Prostate gland (tissue), 2 donors: ENCODE measurements around the gene ECHS1. TPM values are rescaled to one million over a fixed set of nuclear protein-coding genes. Genes with fewer than 3 reads are reported as not detected.

ENCODE experiments used
- DNase-seq: peaks from one replicate; pipeline ENCODE4 v3.0.0-alpha.2; 2019; ENCODE audit warnings: low spot score
- H3K27ac ChIP-seq, 2 donors: fragments of 200-600 bp; sonication (generic); 2 replicates each; pipeline ENCODE4 v1.5.1; 2017 to 2019
- H3K27me3 ChIP-seq: fragments of 200-600 bp; sonication (generic); replicated peaks from 2 replicates; pipeline ENCODE4 v1.5.1; 2019; ENCODE audit not compliant: insufficient read depth
- H3K36me3 ChIP-seq, 2 donors: fragments of 200-600 bp; sonication (generic); 1 replicate in 1 of 2; 2 replicates in 1 of 2; pipeline versions ENCODE4 v1.5.1 to v1.8.1; 2017 to 2019
- H3K4me1 ChIP-seq: fragments of 200-600 bp; sonication (generic); replicated peaks from 2 replicates; pipeline ENCODE4 v1.5.1; 2019
- H3K4me3 ChIP-seq, 2 donors: fragments of 200-600 bp; sonication (generic); 2 replicates each; pipeline ENCODE4 v1.5.1; 2017 to 2019
- H3K9me3 ChIP-seq: fragments of 200-600 bp; sonication (generic); 2 replicates; pipeline ENCODE4 v1.5.1; 2017
- POLR2A ChIP-seq: fragments of 450-650 bp; IDR thresholded peaks from one replicate; pipeline ENCODE4 v1.6.1; 2016; ENCODE audit warnings: antibody characterized with exemption, mild to moderate bottlenecking
- POLR2AphosphoS5 ChIP-seq: sonication (generic); formaldehyde crosslinking; IDR thresholded peaks from one replicate; pipeline ENCODE4 v1.6.1; 2017; ENCODE audit warnings: antibody characterized with exemption
- WGBS: methylation state at CpG from one replicate; pipeline ENCODE4 v1.1.5; 2018; 5-methylcytosine and 5-hydroxymethylcytosine counted together
- intact Hi-C: fragments of 100-400 bp; cut with DNase I; formaldehyde crosslinking; loops from one replicate; pipeline ENCODE4 v1.14.2; 2022
- total RNA-seq, 2 donors: library from RNA; depleted of rRNA; stranded (reverse); fragments of >200 nt; gene quantifications; one replicate each; pipeline ENCODE4 v1.1.0, GENCODE V29; 2016
- TF ChIP-seq, protein P1 (sequence below), 4 experiments: fragments of 200-600 bp in 2 of 4; fragments of 450-650 bp in 2 of 4; sonication (generic) in 2 of 4; IDR thresholded peaks; 1 replicate in 3 of 4; 2 replicates in 1 of 4; pipeline ENCODE4 v1.5.1; 2016 to 2019; ENCODE audit warnings: antibody characterized with exemption in 4 of 4, mild to moderate bottlenecking in 2 of 4, moderate library complexity in 2 of 4

ECHS1 gene
- total RNA-seq, 2 donors from 2014 or later: 112 to 126 TPM

GRCh38 chr10:133336118-133336576, 37.0 kb downstream of the ECHS1 start:
- Histone ChIP-seq H3K27me3 (peaks cover 24% of the 10 kb centered on the region), H3K36me3 (no peaks in the 10 kb centered on the region), H3K4me1 (peaks cover 15% of the 10 kb centered on the region), H3K4me3 (peak overlapping the region; percentile 11 to 14), H3K27ac (no peak overlapping the region), H3K9me3 (no peaks in the 10 kb centered on the region)
- intact Hi-C loops: no loop called here
- 10% methylated on average over 9 of the region's 41 CpGs for WGBS
- TF ChIP-seq POLR2A (no peak), POLR2AphosphoS5 (no peak)
- TF ChIP-seq, protein P1, sequence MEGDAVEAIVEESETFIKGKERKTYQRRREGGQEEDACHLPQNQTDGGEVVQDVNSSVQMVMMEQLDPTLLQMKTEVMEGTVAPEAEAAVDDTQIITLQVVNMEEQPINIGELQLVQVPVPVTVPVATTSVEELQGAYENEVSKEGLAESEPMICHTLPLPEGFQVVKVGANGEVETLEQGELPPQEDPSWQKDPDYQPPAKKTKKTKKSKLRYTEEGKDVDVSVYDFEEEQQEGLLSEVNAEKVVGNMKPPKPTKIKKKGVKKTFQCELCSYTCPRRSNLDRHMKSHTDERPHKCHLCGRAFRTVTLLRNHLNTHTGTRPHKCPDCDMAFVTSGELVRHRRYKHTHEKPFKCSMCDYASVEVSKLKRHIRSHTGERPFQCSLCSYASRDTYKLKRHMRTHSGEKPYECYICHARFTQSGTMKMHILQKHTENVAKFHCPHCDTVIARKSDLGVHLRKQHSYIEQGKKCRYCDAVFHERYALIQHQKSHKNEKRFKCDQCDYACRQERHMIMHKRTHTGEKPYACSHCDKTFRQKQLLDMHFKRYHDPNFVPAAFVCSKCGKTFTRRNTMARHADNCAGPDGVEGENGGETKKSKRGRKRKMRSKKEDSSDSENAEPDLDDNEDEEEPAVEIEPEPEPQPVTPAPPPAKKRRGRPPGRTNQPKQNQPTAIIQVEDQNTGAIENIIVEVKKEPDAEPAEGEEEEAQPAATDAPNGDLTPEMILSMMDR (IDR thresholded peaks at IDR 0.05): no peak
- no peak for DNase-seq

DNA sequence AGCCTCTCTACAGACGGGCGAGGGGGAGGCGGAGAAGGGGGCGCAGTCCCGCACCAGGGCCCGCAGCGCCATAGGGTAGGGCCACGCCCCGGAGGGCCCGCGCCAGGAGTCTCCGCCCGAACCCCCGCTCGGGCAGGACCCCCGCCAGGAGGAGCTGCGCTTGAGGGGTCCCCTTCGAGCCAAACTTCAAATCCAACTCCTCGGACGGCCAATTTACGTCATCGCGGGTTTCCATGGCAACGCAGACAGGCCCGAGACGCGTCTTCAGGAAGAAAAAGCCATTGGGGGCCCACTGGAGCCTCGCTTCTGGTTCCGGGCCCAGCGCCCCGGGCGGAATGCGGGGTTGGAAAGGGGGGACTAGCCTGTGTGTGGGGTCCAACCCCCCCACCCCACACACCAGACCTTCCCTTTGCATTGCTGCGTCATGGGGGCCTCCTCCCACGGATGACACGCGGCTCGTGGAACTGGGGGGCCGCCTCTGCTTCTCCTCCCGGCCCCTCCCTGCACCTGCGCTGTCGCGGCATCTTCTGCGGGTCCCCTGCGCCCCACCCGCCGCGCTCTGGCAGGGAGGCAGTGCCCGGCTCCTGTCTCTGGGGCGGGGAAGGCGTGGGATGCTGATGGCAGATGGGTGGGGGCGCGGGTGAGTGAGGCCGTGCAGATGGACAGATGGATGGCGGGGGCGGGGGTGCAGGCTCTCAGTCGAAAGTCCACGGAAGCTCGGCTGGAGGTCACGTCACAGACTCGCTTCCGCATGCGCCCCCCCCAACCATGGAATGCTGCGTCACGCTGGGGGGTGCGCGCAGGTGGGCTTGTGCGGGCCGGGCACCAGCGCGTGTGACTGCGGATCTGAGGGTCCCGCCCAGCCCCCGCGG, 37.7 kb downstream of the ECHS1 start:
- TF ChIP-seq POLR2AphosphoS5: no peak
- Histone ChIP-seq H3K4me3 (peak overlapping the region; percentile 11 to 14), H3K27ac (no peak overlapping the region), H3K4me1 (peaks cover 15% of the 10 kb centered on the region), H3K36me3 (no peaks in the 10 kb centered on the region), H3K9me3 (no peaks in the 10 kb centered on the region), H3K27me3 (peaks cover 24% of the 10 kb centered on the region)
- no peak for DNase-seq
- intact Hi-C loops: no loop called here
- WGBS: under 1% methylated on average over 56 of the region's 75 CpGs

- intact Hi-C loops: loop anchor here (5.0 kb wide), 1 partner anchor 183 kb away; no protein-coding TSS in a partner anchor
- Histone ChIP-seq H3K27me3 (peaks cover 23% of the 10 kb centered on the region), H3K4me3 (peak overlapping the region; percentile 11 to 14), H3K36me3 (no peaks in the 10 kb centered on the region), H3K9me3 (no peaks in the 10 kb centered on the region), H3K4me1 (peaks cover 15% of the 10 kb centered on the region), H3K27ac (no peak overlapping the region)
- no peak for DNase-seq
- WGBS: 15% methylated on average over 51 of the region's 51 CpGs
- no peak for TF ChIP-seq POLR2AphosphoS5
- TF ChIP-seq, protein P1 (IDR thresholded peaks at IDR 0.05): no peak
- no peak for TF ChIP-seq POLR2A
Measured at GRCh38 chr10:133334503-133335245, 38.5 kb downstream of the ECHS1 start.

- Histone ChIP-seq H3K27ac (no peak overlapping the region), H3K36me3 (no peaks in the 10 kb centered on the region), H3K27me3 (peaks cover 23% of the 10 kb centered on the region), H3K4me1 (peaks cover 15% of the 10 kb centered on the region), H3K4me3 (no peak overlapping the region), H3K9me3 (no peaks in the 10 kb centered on the region)
- DNase-seq: no peak
- TF ChIP-seq POLR2AphosphoS5: no peak
- TF ChIP-seq, protein P1 (IDR thresholded peaks at IDR 0.05): no peak
- 76% methylated on average over 30 of the region's 30 CpGs for WGBS
- intact Hi-C loops: loop anchor here (5.0 kb wide), 1 partner anchor 184 kb away; no protein-coding TSS in a partner anchor
Measured at GRCh38 chr10:133332936-133333699, 40.0 kb downstream of the ECHS1 start.
